Neural progenitor cell (in vitro differentiated cells): ENCODE data around the gene SLC38A10. TPM values are rescaled to one million over a fixed set of nuclear protein-coding genes. Genes with fewer than 3 reads are reported as not detected.
A peak's percentile ranks its signal among the peaks of the same experiment; 100 is the strongest.

Source experiments
- DNase-seq: peaks from one replicate; pipeline ENCODE4 v3.0.0-alpha.2; 2016; ENCODE audit warnings: low spot score
- H2AFZ ChIP-seq: fragments of 200-600 bp; sonication (generic); replicated peaks from 2 replicates; pipeline ENCODE4 v1.6.1; 2016; ENCODE audit warnings: antibody characterized with exemption
- H3F3A ChIP-seq: fragments of 200-600 bp; sonication (generic); 2 replicates; pipeline ENCODE4 v1.6.1; 2016; ENCODE audit warnings: antibody characterized with exemption, low read depth
- H3K27ac ChIP-seq: fragments of 200-600 bp; sonication (generic); 2 replicates; pipeline ENCODE4 v1.5.1; 2016; ENCODE audit warnings: mild to moderate bottlenecking
- H3K27me3 ChIP-seq: fragments of 200-600 bp; sonication (generic); 2 replicates; pipeline ENCODE4 v1.6.1; 2016; ENCODE audit warnings: mild to moderate bottlenecking, moderate library complexity
- H3K36me3 ChIP-seq: fragments of 200-600 bp; sonication (generic); 2 replicates; pipeline ENCODE4 v1.5.1; 2016
- H3K4me1 ChIP-seq: fragments of 200-600 bp; sonication (generic); 2 replicates; pipeline ENCODE4 v1.6.1; 2016; ENCODE audit warnings: mixed run types
- H3K4me2 ChIP-seq: fragments of 200-600 bp; sonication (generic); 2 replicates; pipeline ENCODE4 v1.6.1; 2016
- H3K4me3 ChIP-seq: fragments of 200-600 bp; sonication (generic); 2 replicates; pipeline ENCODE4 v1.5.1; 2016
- H3K79me2 ChIP-seq: fragments of 200-600 bp; sonication (generic); 2 replicates; pipeline ENCODE4 v1.6.1; 2016; ENCODE audit warnings: low read depth
- H3K9ac ChIP-seq: fragments of 200-600 bp; sonication (generic); 2 replicates; pipeline ENCODE4 v1.6.1; 2016
- H3K9me3 ChIP-seq: fragments of 200-600 bp; sonication (generic); 2 replicates; pipeline ENCODE4 v1.5.1; 2016; ENCODE audit warnings: low read depth
- H4K20me1 ChIP-seq: fragments of 200-600 bp; sonication (generic); 2 replicates; pipeline ENCODE4 v1.6.1; 2016; ENCODE audit warnings: low read depth
- H3K27ac Mint-ChIP-seq: 3 replicates; pipeline ENCODE4 v1.8.0; 2021; ENCODE audit warnings: mixed read lengths
- H3K27me3 Mint-ChIP-seq: 2 replicates; pipeline ENCODE4 v1.8.0; 2022; ENCODE audit warnings: low read depth, mild to moderate bottlenecking, inconsistent platforms, moderate library complexity, mixed read lengths; ENCODE audit not compliant: insufficient read depth
- H3K36me3 Mint-ChIP-seq: 3 replicates; pipeline ENCODE4 v1.8.0; 2021; ENCODE audit warnings: mixed read lengths
- H3K4me1 Mint-ChIP-seq: 3 replicates; pipeline ENCODE4 v1.8.0; 2021; ENCODE audit warnings: mixed read lengths
- H3K4me3 Mint-ChIP-seq: 3 replicates; pipeline ENCODE4 v1.8.0; 2021; ENCODE audit warnings: mild to moderate bottlenecking, moderate library complexity, mixed read lengths
- H3K9me3 Mint-ChIP-seq: 3 replicates; pipeline ENCODE4 v1.8.0; 2020; ENCODE audit warnings: mixed read lengths
- EZH2 ChIP-seq: fragments of 200-600 bp; sonication (generic); IDR thresholded peaks from 2 replicates; pipeline ENCODE4 v1.6.1; 2017; ENCODE audit warnings: antibody characterized with exemption, mild to moderate bottlenecking, moderate library complexity
- EZH2phosphoT487 ChIP-seq: fragments of 200-600 bp; sonication (generic); IDR thresholded peaks from 2 replicates; pipeline ENCODE4 v1.6.1; 2017; ENCODE audit warnings: antibody characterized with exemption
- total RNA-seq: library from RNA; depleted of rRNA; stranded (reverse); fragments of >200 nt; gene quantifications from 2 replicates; pipeline ENCODE4 v1.2.3, GENCODE V29; 2015; ENCODE audit warnings: low replicate concordance
- TF ChIP-seq, protein P1 (sequence below): fragments of 200-600 bp; sonication (generic); IDR thresholded peaks from 2 replicates; pipeline ENCODE4 v1.5.1; 2017; ENCODE audit warnings: antibody characterized with exemption, mild to moderate bottlenecking

SLC38A10 gene
- total RNA-seq, 1 donor from 2014 or later: 8.3 TPM

DNA sequence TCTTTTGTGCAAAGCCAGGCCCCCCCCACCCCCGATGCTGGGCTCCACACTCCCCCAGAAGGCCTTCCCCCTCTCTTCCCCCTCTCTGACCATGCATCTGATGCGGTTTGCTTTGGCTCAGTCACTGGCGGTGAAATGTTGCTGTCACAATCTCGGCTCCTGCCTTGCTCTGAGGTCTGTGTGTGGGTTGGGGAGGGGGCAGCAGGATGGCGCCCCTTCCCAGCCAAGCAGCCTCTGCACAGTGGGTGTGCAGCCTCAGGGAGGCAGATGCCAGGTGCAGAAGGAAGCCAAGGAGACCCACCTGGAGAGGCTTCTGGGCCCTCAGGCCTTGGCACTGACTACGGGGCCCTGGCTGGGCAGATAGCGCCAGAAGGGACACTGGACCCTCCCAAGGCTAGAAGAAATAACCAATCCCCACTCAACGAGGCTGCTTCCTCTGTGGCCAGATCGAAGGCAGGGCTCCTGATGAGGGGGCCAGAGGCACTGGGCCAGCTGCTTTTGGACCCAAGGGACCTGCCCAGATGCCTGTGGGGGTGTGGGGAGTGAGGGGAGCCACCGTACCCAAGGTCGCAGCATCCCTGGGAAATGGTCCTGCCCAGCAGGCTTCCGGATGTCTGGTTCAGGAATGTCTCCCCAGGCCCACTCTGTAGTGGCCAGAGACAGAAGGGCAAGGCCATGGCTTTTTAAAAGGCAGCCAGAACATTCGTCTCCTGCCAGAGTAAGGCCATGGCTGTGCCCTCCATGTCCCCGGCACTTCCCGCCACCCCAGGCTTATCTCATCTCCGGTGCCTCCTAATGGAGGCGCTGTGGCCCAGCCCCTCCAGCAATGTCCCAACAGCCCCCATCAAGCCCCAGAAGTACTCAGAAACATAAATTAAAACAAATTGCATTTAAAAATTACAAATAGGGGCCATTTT lies 43.4 kb upstream of the SLC38A10 start:
- H3F3A ChIP-seq: peaks cover 43% of the 10 kb centered on the region
- H3K36me3 ChIP-seq: no peaks in the 10 kb centered on the region
- H3K79me2 ChIP-seq: peaks cover 46% of the 10 kb centered on the region
- Mint-ChIP-seq H3K36me3 (peaks cover 3% of the 10 kb centered on the region), H3K27ac (peak overlapping the region; percentile 42), H3K9me3 (no peaks in the 10 kb centered on the region), H3K4me3 (peak overlapping the region; percentile 79), H3K4me1 (peaks cover 39% of the 10 kb centered on the region), H3K27me3 (peaks cover 3% of the 10 kb centered on the region)
- TF ChIP-seq EZH2: no peak
- TF ChIP-seq, protein P1, sequence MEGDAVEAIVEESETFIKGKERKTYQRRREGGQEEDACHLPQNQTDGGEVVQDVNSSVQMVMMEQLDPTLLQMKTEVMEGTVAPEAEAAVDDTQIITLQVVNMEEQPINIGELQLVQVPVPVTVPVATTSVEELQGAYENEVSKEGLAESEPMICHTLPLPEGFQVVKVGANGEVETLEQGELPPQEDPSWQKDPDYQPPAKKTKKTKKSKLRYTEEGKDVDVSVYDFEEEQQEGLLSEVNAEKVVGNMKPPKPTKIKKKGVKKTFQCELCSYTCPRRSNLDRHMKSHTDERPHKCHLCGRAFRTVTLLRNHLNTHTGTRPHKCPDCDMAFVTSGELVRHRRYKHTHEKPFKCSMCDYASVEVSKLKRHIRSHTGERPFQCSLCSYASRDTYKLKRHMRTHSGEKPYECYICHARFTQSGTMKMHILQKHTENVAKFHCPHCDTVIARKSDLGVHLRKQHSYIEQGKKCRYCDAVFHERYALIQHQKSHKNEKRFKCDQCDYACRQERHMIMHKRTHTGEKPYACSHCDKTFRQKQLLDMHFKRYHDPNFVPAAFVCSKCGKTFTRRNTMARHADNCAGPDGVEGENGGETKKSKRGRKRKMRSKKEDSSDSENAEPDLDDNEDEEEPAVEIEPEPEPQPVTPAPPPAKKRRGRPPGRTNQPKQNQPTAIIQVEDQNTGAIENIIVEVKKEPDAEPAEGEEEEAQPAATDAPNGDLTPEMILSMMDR: peak; percentile 5
- H3K4me1 ChIP-seq: peaks cover 37% of the 10 kb centered on the region
- H4K20me1 ChIP-seq: peaks cover 72% of the 10 kb centered on the region
- no peak for DNase-seq
- H3K27me3 ChIP-seq: peaks cover 32% of the 10 kb centered on the region
- H3K27ac ChIP-seq: no peak overlapping the region
- no peak overlapping the region for H3K9ac ChIP-seq
- H3K4me2 ChIP-seq: no peak overlapping the region
- no peak overlapping the region for H2AFZ ChIP-seq
- H3K9me3 ChIP-seq: no peaks in the 10 kb centered on the region
- H3K4me3 ChIP-seq: no peak overlapping the region

DNA sequence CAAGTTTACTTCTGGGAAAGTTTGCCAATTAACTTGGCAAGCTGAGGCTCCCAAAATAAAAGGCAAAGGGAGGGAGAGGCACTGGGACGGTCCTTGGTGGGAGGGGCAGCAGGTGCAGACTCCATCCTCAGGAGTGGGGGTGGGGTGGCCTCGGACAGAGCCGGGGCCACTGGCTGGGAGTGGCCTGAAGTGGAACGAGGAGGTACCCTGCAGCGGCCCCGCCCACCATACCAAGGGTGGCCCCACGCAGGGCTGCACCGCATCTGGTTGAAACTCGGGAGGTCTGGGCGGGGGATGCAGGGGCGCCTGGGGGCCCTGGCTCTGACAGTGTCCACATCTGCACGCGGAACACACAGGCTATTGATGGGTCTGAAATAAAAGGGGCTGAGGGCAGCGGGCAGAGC lies 42.4 kb upstream of the SLC38A10 start:
- H3K4me2 ChIP-seq: peak overlapping the region; percentile 40
- peak; percentile 60 for DNase-seq
- H3K79me2 ChIP-seq: peaks cover 35% of the 10 kb centered on the region
- peaks cover 35% of the 10 kb centered on the region for H3K4me1 ChIP-seq
- H3K36me3 Mint-ChIP-seq: peaks cover 3% of the 10 kb centered on the region
- TF ChIP-seq, protein P1: no peak
- TF ChIP-seq EZH2phosphoT487 (no peak), EZH2 (no peak)
- H3K27ac ChIP-seq: no peak overlapping the region
- no peaks in the 10 kb centered on the region for H3K36me3 ChIP-seq
- no peak overlapping the region for H3K27ac Mint-ChIP-seq
- no peak overlapping the region for H2AFZ ChIP-seq
- peaks cover 48% of the 10 kb centered on the region for H3K4me1 Mint-ChIP-seq
- peaks cover 61% of the 10 kb centered on the region for H4K20me1 ChIP-seq
- no peak overlapping the region for H3K4me3 ChIP-seq
- H3K9me3 Mint-ChIP-seq: no peaks in the 10 kb centered on the region
- H3F3A ChIP-seq: peaks cover 33% of the 10 kb centered on the region
- H3K27me3 ChIP-seq: peaks cover 25% of the 10 kb centered on the region
- no peak overlapping the region for H3K4me3 Mint-ChIP-seq
- H3K9ac ChIP-seq: no peak overlapping the region
- H3K9me3 ChIP-seq: no peaks in the 10 kb centered on the region
- H3K27me3 Mint-ChIP-seq: peaks cover 3% of the 10 kb centered on the region

DNA sequence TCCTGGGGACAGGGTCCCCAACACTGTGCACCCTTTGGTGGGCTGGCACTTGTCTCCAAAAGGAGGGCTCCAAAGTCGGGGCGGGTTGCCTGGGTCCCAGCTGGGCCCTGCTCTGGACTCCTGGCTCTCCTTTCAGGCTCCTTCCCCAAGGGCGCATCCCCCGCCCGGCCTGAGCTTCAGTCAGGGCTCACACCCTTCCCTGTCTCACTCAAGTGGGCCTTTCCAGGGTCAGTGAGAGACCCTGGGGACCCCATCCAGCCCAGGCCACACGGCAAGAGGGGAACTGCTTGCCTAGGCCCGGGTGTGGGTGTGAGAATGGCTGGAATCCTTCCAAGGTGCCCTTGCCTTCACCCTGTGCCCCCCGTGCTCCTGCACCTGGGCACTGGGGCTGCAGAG lies 41.8 kb upstream of the SLC38A10 start:
- Histone ChIP-seq H3K79me2 (peaks cover 30% of the 10 kb centered on the region), H2AFZ (no peak overlapping the region), H3K27ac (no peak overlapping the region), H4K20me1 (peaks cover 56% of the 10 kb centered on the region), H3K9ac (no peak overlapping the region), H3K36me3 (no peaks in the 10 kb centered on the region), H3K4me1 (peaks cover 30% of the 10 kb centered on the region), H3F3A (peaks cover 28% of the 10 kb centered on the region), H3K27me3 (peaks cover 19% of the 10 kb centered on the region), H3K4me3 (no peak overlapping the region), H3K4me2 (peak overlapping the region; percentile 40), H3K9me3 (no peaks in the 10 kb centered on the region)
- Mint-ChIP-seq H3K36me3 (no peaks in the 10 kb centered on the region), H3K4me3 (no peak overlapping the region), H3K27ac (no peak overlapping the region), H3K27me3 (peaks cover 3% of the 10 kb centered on the region), H3K9me3 (no peaks in the 10 kb centered on the region), H3K4me1 (peaks cover 46% of the 10 kb centered on the region)
- TF ChIP-seq, protein P1: no peak
- TF ChIP-seq EZH2 (no peak), EZH2phosphoT487 (no peak)
- DNase-seq: no peak
